Measurements from ENCODE around the gene PSMB2.

Gene PSMB2

DNA sequence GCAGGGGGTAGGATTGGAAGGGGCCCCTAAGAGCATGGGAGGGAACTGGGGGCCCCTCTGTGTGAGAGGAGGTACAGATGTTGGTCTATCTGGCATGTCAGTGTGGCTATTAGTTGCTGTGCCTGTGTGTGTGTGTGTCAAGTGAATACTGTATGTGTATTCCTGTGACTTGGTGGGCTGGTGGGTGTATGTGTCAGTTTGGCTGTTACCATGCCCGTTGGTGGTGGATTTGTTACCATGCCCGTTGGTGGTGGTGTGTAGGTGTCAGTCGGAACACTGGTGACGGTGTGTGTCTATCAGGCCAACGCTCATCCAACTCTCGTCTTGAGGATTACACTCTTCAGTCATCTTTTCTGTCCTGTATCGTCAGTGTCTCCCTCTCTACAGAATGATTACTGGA lies 45.6 kb downstream of the PSMB2 start:
- Histone ChIP-seq H3K36me3 (ENCODE audit: insufficient read depth, insufficient read length, low read length) (peaks cover 44% of the 10 kb centered on the region), H3K9ac (ENCODE audit: insufficient read length, low read depth) (no peak overlapping the region), H3K4me1 (ENCODE audit: insufficient read depth, insufficient read length) (no peaks in the 10 kb centered on the region), H3K9me3 (ENCODE audit: insufficient read depth, low read length) (no peaks in the 10 kb centered on the region), H3K4me3 (ENCODE audit: insufficient read length, low read depth) (no peak overlapping the region), H3K27me3 (ENCODE audit: insufficient read depth, insufficient read length) (no peaks in the 10 kb centered on the region)
- no peak for DNase-seq (ENCODE audit: low read depth, low spot score)
- no peak for TF ChIP-seq ZNF274 (IDR thresholded peaks at IDR 0.05; ENCODE audit: low read depth, low read length)
- no peak for TF ChIP-seq YY1 (IDR thresholded peaks at IDR 0.05; ENCODE audit: insufficient read depth, insufficient read length)
- no peak for TF ChIP-seq SUZ12 (IDR thresholded peaks at IDR 0.05; ENCODE audit: extremely low read depth, insufficient read depth, insufficient read length)

DNA sequence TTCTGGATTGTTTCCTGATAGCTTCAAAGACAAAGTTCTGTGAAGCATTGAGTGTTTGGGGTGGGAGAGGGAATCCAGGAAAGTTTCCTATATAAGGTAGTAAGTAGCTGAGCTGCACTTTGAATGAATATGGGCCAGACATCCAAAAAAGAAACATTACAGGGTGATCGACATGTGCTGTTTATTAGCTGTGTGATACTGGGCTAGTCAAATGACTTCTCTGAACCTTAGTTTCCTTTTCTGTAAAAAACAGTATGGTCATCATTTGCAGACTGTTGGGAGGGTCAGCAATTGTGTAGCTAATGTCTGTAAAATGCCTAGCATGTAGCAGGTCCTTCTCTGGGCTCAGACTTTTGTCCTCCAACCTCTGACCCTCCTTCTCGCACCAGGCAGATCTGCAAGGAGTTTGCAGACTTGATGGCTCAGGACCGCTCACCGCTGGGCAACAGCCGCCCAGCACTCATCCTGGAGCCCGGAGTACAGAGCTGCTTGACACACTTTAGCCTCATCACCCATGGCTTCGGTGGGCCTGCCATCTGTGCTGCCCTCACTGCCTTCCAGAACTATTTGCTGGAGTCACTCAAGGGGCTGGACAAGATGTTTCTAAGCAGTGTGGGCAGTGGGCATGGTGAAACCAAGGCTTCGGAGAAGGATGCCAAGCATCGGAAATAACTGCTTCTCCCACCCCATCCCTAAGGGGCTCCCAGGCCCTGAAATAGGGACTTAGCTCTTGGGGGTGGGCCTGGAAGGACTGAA lies 47.1 kb downstream of the PSMB2 start:
- no peaks in the 10 kb centered on the region for H3K4me1 ChIP-seq (ENCODE audit: insufficient read depth, insufficient read length)
- no peak for DNase-seq (ENCODE audit: low read depth, low spot score)
- H3K36me3 ChIP-seq (ENCODE audit: insufficient read depth, insufficient read length, low read length) = peaks cover 35% of the 10 kb centered on the region
- H3K9me3 ChIP-seq (ENCODE audit: insufficient read depth, low read length) = no peaks in the 10 kb centered on the region
- TF ChIP-seq ZNF274 (IDR thresholded peaks at IDR 0.05; ENCODE audit: low read depth, low read length) (no peak), SUZ12 (IDR thresholded peaks at IDR 0.05; ENCODE audit: extremely low read depth, insufficient read depth, insufficient read length) (no peak), YY1 (IDR thresholded peaks at IDR 0.05; ENCODE audit: insufficient read depth, insufficient read length) (no peak)
- no peak overlapping the region for H3K4me3 ChIP-seq (ENCODE audit: insufficient read length, low read depth)
- no peaks in the 10 kb centered on the region for H3K27me3 ChIP-seq (ENCODE audit: insufficient read depth, insufficient read length)
- no peak overlapping the region for H3K9ac ChIP-seq (ENCODE audit: insufficient read length, low read depth)

- no peak overlapping the region for H3K4me3 ChIP-seq (ENCODE audit: insufficient read length, low read depth)
- H3K4me1 ChIP-seq (ENCODE audit: insufficient read depth, insufficient read length) = no peaks in the 10 kb centered on the region
- no peaks in the 10 kb centered on the region for H3K27me3 ChIP-seq (ENCODE audit: insufficient read depth, insufficient read length)
- H3K9me3 ChIP-seq (ENCODE audit: insufficient read depth, low read length) = no peaks in the 10 kb centered on the region
- peaks cover 30% of the 10 kb centered on the region for H3K36me3 ChIP-seq (ENCODE audit: insufficient read depth, insufficient read length, low read length)
- no peak for TF ChIP-seq YY1 (IDR thresholded peaks at IDR 0.05; ENCODE audit: insufficient read depth, insufficient read length)
- no peak for TF ChIP-seq ZNF274 (IDR thresholded peaks at IDR 0.05; ENCODE audit: low read depth, low read length)
- TF ChIP-seq SUZ12 (IDR thresholded peaks at IDR 0.05; ENCODE audit: extremely low read depth, insufficient read depth, insufficient read length) = no peak
- H3K9ac ChIP-seq (ENCODE audit: insufficient read length, low read depth) = no peak overlapping the region
- DNase-seq (ENCODE audit: low read depth, low spot score) = no peak
Observed at GRCh38 chr1:35592991-35593769, 48.1 kb downstream of the PSMB2 start.

DNA sequence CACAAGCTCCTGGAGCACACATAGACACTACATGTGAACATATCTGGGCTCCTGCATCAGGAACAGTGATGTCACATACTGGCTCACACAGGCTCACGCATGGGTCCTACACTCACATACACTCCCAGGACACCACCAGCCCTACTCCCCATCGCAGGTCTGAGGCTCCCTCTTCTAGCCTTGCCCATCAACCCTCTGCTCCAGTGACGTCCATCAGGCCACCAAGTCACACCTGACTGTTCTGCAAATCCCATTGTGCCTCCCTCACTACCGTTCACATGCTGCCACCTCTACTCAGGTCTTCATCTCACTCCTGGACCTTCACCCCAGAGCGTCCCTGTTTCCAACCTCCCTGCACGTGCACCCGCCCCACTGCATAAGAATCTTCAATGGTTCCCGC lies 50.1 kb downstream of the PSMB2 start:
- no peak for DNase-seq (ENCODE audit: low read depth, low spot score)
- no peak overlapping the region for H3K9ac ChIP-seq (ENCODE audit: insufficient read length, low read depth)
- H3K36me3 ChIP-seq (ENCODE audit: insufficient read depth, insufficient read length, low read length) = peaks cover 17% of the 10 kb centered on the region
- H3K9me3 ChIP-seq (ENCODE audit: insufficient read depth, low read length) = no peaks in the 10 kb centered on the region
- no peaks in the 10 kb centered on the region for H3K4me1 ChIP-seq (ENCODE audit: insufficient read depth, insufficient read length)
- TF ChIP-seq ZNF274 (IDR thresholded peaks at IDR 0.05; ENCODE audit: low read depth, low read length) = no peak
- TF ChIP-seq SUZ12 (IDR thresholded peaks at IDR 0.05; ENCODE audit: extremely low read depth, insufficient read depth, insufficient read length) = no peak
- TF ChIP-seq YY1 (IDR thresholded peaks at IDR 0.05; ENCODE audit: insufficient read depth, insufficient read length) = no peak
- H3K27me3 ChIP-seq (ENCODE audit: insufficient read depth, insufficient read length) = no peaks in the 10 kb centered on the region
- no peak overlapping the region for H3K4me3 ChIP-seq (ENCODE audit: insufficient read length, low read depth)

GRCh38 chr1:35590476-35591040 lies 50.8 kb downstream of the PSMB2 start:
- no peak for DNase-seq (ENCODE audit: low read depth, low spot score)
- TF ChIP-seq SUZ12 (IDR thresholded peaks at IDR 0.05; ENCODE audit: extremely low read depth, insufficient read depth, insufficient read length) (no peak), ZNF274 (IDR thresholded peaks at IDR 0.05; ENCODE audit: low read depth, low read length) (no peak), YY1 (IDR thresholded peaks at IDR 0.05; ENCODE audit: insufficient read depth, insufficient read length) (no peak)
- H3K36me3 ChIP-seq (ENCODE audit: insufficient read depth, insufficient read length, low read length) = peaks cover 12% of the 10 kb centered on the region
- H3K4me1 ChIP-seq (ENCODE audit: insufficient read depth, insufficient read length) = no peaks in the 10 kb centered on the region
- no peaks in the 10 kb centered on the region for H3K9me3 ChIP-seq (ENCODE audit: insufficient read depth, low read length)
- no peak overlapping the region for H3K9ac ChIP-seq (ENCODE audit: insufficient read length, low read depth)
- H3K4me3 ChIP-seq (ENCODE audit: insufficient read length, low read depth) = no peak overlapping the region
- no peaks in the 10 kb centered on the region for H3K27me3 ChIP-seq (ENCODE audit: insufficient read depth, insufficient read length)

GRCh38 chr1:35589516-35590427 lies 51.6 kb downstream of the PSMB2 start:
- Histone ChIP-seq H3K9me3 (ENCODE audit: insufficient read depth, low read length) (no peaks in the 10 kb centered on the region), H3K27me3 (ENCODE audit: insufficient read depth, insufficient read length) (no peaks in the 10 kb centered on the region), H3K4me1 (ENCODE audit: insufficient read depth, insufficient read length) (no peaks in the 10 kb centered on the region), H3K36me3 (ENCODE audit: insufficient read depth, insufficient read length, low read length) (peaks cover 10% of the 10 kb centered on the region), H3K4me3 (ENCODE audit: insufficient read length, low read depth) (no peak overlapping the region), H3K9ac (ENCODE audit: insufficient read length, low read depth) (no peak overlapping the region)
- DNase-seq (ENCODE audit: low read depth, low spot score) = no peak
- no peak for TF ChIP-seq YY1 (IDR thresholded peaks at IDR 0.05; ENCODE audit: insufficient read depth, insufficient read length)
- no peak for TF ChIP-seq ZNF274 (IDR thresholded peaks at IDR 0.05; ENCODE audit: low read depth, low read length)
- TF ChIP-seq SUZ12 (IDR thresholded peaks at IDR 0.05; ENCODE audit: extremely low read depth, insufficient read depth, insufficient read length) = no peak

Data from NT2/D1 (cell line).